ENCODE data around the gene TMEM200C.

DNA sequence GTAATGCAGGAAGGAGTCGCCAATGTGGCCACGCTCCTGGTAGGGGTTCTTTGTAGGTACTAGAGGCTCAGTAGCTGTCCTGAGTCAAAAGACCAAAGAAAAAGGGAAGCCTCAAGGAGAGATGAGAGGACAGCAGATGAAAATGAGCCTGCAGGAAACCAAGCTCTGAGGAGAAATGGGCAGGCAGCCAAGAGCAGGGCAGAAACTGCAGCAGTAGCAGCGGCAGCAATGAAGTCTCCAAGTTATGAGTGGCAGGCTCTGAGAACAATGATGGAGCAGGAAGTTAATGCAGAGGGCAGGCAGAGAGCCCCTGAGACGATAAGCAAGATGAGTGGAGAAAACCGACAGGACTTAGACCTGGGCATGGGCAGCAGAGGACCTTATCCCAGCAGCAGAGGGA, 48.2 kb upstream of the TMEM200C start:
- TF ChIP-seq, protein P1, sequence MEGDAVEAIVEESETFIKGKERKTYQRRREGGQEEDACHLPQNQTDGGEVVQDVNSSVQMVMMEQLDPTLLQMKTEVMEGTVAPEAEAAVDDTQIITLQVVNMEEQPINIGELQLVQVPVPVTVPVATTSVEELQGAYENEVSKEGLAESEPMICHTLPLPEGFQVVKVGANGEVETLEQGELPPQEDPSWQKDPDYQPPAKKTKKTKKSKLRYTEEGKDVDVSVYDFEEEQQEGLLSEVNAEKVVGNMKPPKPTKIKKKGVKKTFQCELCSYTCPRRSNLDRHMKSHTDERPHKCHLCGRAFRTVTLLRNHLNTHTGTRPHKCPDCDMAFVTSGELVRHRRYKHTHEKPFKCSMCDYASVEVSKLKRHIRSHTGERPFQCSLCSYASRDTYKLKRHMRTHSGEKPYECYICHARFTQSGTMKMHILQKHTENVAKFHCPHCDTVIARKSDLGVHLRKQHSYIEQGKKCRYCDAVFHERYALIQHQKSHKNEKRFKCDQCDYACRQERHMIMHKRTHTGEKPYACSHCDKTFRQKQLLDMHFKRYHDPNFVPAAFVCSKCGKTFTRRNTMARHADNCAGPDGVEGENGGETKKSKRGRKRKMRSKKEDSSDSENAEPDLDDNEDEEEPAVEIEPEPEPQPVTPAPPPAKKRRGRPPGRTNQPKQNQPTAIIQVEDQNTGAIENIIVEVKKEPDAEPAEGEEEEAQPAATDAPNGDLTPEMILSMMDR (IDR thresholded peaks at IDR 0.05), result no peak
- TF ChIP-seq POLR2A (IDR thresholded peaks at IDR 0.05), result no peak

All from Peyer's patch (tissue), 4 donors.